ENCODE measurements around the gene ADRA2C. TPM values are rescaled to one million over a fixed set of nuclear protein-coding genes. Genes with fewer than 3 reads are reported as not detected.
A peak's percentile ranks its signal among the peaks of the same experiment; 100 is the strongest.

The ADRA2C gene
- total RNA-seq, 2 donors from 2014 or later: 16.0 to 17.3 TPM

GRCh38 chr4:3803475-3803847, 37.3 kb downstream of the ADRA2C start:
- Histone ChIP-seq H3K27ac (ENCODE audit: low read depth, low read length) (no peak overlapping the region), H3K9ac (ENCODE audit: extremely low read depth, low read length, poor library complexity, severe bottlenecking) (no peak overlapping the region), H3K36me3 (ENCODE audit: control insufficient read depth, insufficient read depth, low read length) (no peaks in the 10 kb centered on the region), H3K4me1 (ENCODE audit: control insufficient read depth, insufficient read depth, low read length) (peaks cover 16% of the 10 kb centered on the region), H3K9me3 (ENCODE audit: control insufficient read depth, low read length) (no peaks in the 10 kb centered on the region), H3K4me3 (ENCODE audit: low read length) (no peak overlapping the region), H3K27me3 (ENCODE audit: control insufficient read depth, insufficient read depth, low read length, poor library complexity, severe bottlenecking) (no peaks in the 10 kb centered on the region)
- Mint-ChIP-seq H3K27ac (no peak overlapping the region), H3K4me1 (peaks cover 32% of the 10 kb centered on the region), H3K4me3 (no peak overlapping the region), H3K27me3 (ENCODE audit: insufficient read depth) (peaks cover 2% of the 10 kb centered on the region), H3K36me3 (ENCODE audit: low read depth) (no peaks in the 10 kb centered on the region), H3K9me3 (no peaks in the 10 kb centered on the region)
- no peak for TF ChIP-seq CTCF (conservative IDR thresholded peaks at IDR 0.05)
- DNase-seq: no peak
- WGBS, 2 experiments (ENCODE audit: insufficient coverage in 1 of 2, insufficient read length in 1 of 2): 88 to 97% methylated on average over 4 to 18 of the region's 18 CpGs

GRCh38 chr4:3803946-3804345, 37.8 kb downstream of the ADRA2C start:
- H3K4me3 Mint-ChIP-seq: no peak overlapping the region
- TF ChIP-seq CTCF (conservative IDR thresholded peaks at IDR 0.05): no peak
- Histone ChIP-seq H3K27ac (ENCODE audit: low read depth, low read length) (no peak overlapping the region), H3K4me1 (ENCODE audit: control insufficient read depth, insufficient read depth, low read length) (peaks cover 21% of the 10 kb centered on the region), H3K4me3 (ENCODE audit: low read length) (no peak overlapping the region), H3K27me3 (ENCODE audit: control insufficient read depth, insufficient read depth, low read length, poor library complexity, severe bottlenecking) (no peaks in the 10 kb centered on the region), H3K9me3 (ENCODE audit: control insufficient read depth, low read length) (no peaks in the 10 kb centered on the region), H3K36me3 (ENCODE audit: control insufficient read depth, insufficient read depth, low read length) (no peaks in the 10 kb centered on the region), H3K9ac (ENCODE audit: extremely low read depth, low read length, poor library complexity, severe bottlenecking) (no peak overlapping the region)
- H3K27me3 Mint-ChIP-seq (ENCODE audit: insufficient read depth): peaks cover 4% of the 10 kb centered on the region
- no peaks in the 10 kb centered on the region for H3K9me3 Mint-ChIP-seq
- 88 to 89% methylated on average over 7 to 8 of the region's 8 CpGs for WGBS, 2 experiments (ENCODE audit: insufficient coverage in 1 of 2, insufficient read length in 1 of 2)
- DNase-seq: no peak
- peaks cover 37% of the 10 kb centered on the region for H3K4me1 Mint-ChIP-seq
- no peak overlapping the region for H3K27ac Mint-ChIP-seq
- no peaks in the 10 kb centered on the region for H3K36me3 Mint-ChIP-seq (ENCODE audit: low read depth)

- Histone ChIP-seq H3K9me3 (ENCODE audit: control insufficient read depth, low read length) (no peaks in the 10 kb centered on the region), H3K27me3 (ENCODE audit: control insufficient read depth, insufficient read depth, low read length, poor library complexity, severe bottlenecking) (no peaks in the 10 kb centered on the region), H3K4me1 (ENCODE audit: control insufficient read depth, insufficient read depth, low read length) (peaks cover 24% of the 10 kb centered on the region), H3K9ac (ENCODE audit: extremely low read depth, low read length, poor library complexity, severe bottlenecking) (no peak overlapping the region), H3K27ac (ENCODE audit: low read depth, low read length) (no peak overlapping the region), H3K4me3 (ENCODE audit: low read length) (no peak overlapping the region), H3K36me3 (ENCODE audit: control insufficient read depth, insufficient read depth, low read length) (no peaks in the 10 kb centered on the region)
- no peaks in the 10 kb centered on the region for H3K9me3 Mint-ChIP-seq
- H3K27me3 Mint-ChIP-seq (ENCODE audit: insufficient read depth): peaks cover 9% of the 10 kb centered on the region
- H3K27ac Mint-ChIP-seq: no peak overlapping the region
- TF ChIP-seq CTCF (conservative IDR thresholded peaks at IDR 0.05): no peak
- 91 to 95% methylated on average over 6 to 8 of the region's 8 CpGs for WGBS, 2 experiments (ENCODE audit: insufficient coverage in 1 of 2, insufficient read length in 1 of 2)
- no peaks in the 10 kb centered on the region for H3K36me3 Mint-ChIP-seq (ENCODE audit: low read depth)
- H3K4me1 Mint-ChIP-seq: peaks cover 45% of the 10 kb centered on the region
- DNase-seq: peak; percentile 72
- H3K4me3 Mint-ChIP-seq: no peak overlapping the region
Measured at GRCh38 chr4:3805026-3805425, 38.8 kb downstream of the ADRA2C start.

All from endodermal cell (in vitro differentiated cells).